GM23338 (cell line): ENCODE data around the gene CNST. TPM values are rescaled to one million over a fixed set of nuclear protein-coding genes. Genes with fewer than 3 reads are reported as not detected.

Source experiments
- EZH2phosphoT487 ChIP-seq: fragments of 200-600 bp; sonication (generic); IDR thresholded peaks from one replicate; pipeline ENCODE4 v1.8.1; 2018; ENCODE audit warnings: antibody characterized with exemption; ENCODE audit not compliant: unreplicated experiment
- JUNB ChIP-seq: IDR thresholded peaks from one replicate; pipeline ENCODE4 v1.6.1; 2016; ENCODE audit warnings: antibody characterized with exemption; ENCODE audit not compliant: unreplicated experiment
- NANOG ChIP-seq: IDR thresholded peaks from 2 replicates; pipeline ENCODE4 v1.6.1; 2016; ENCODE audit warnings: antibody characterized with exemption, borderline replicate concordance
- POLR2AphosphoS5 ChIP-seq: IDR thresholded peaks from 2 replicates; pipeline ENCODE4 v1.6.1; 2016; ENCODE audit warnings: antibody characterized with exemption, low read depth
- ZNF114 ChIP-seq: fragments of 250-450 bp; sonication (Bioruptor Pico); IDR thresholded peaks from 2 replicates; pipeline ENCODE4 v1.5.0; 2020; ENCODE audit warnings: mild to moderate bottlenecking, moderate library complexity
- ZNF331 ChIP-seq: fragments of 250-450 bp; sonication (Bioruptor Pico); IDR thresholded peaks from 2 replicates; pipeline ENCODE4 v1.5.0; 2020; ENCODE audit warnings: low read depth, mild to moderate bottlenecking, moderate library complexity
- polyA plus RNA-seq: library from polyadenylated mRNA; unstranded; fragments of >200 nt; fragmentation: Nextera tagmentation; extraction: Ambion mirVana; gene quantifications from 2 replicates; pipeline ENCODE4 v1.2.1, GENCODE V29; 2016
- total RNA-seq: library from RNA; depleted of rRNA; stranded (reverse); fragments of >200 nt; shearing (Covaris generic); gene quantifications from 2 replicates; pipeline ENCODE4 v1.2.3, GENCODE V29; 2014
- TF ChIP-seq, protein P1 (sequence below): fragments of 250-450 bp; sonication (Bioruptor Pico); IDR thresholded peaks from 2 replicates; pipeline ENCODE4 v1.5.0; 2020; ENCODE audit warnings: mild to moderate bottlenecking, moderate library complexity
- TF ChIP-seq, protein P2 (sequence below): IDR thresholded peaks from one replicate; pipeline ENCODE4 v1.6.1; 2018; ENCODE audit warnings: antibody characterized with exemption; ENCODE audit not compliant: unreplicated experiment

Gene CNST
- total and polyA plus RNA-seq, 2 experiments from 2014 or later: 8.1 to 17.6 TPM

DNA sequence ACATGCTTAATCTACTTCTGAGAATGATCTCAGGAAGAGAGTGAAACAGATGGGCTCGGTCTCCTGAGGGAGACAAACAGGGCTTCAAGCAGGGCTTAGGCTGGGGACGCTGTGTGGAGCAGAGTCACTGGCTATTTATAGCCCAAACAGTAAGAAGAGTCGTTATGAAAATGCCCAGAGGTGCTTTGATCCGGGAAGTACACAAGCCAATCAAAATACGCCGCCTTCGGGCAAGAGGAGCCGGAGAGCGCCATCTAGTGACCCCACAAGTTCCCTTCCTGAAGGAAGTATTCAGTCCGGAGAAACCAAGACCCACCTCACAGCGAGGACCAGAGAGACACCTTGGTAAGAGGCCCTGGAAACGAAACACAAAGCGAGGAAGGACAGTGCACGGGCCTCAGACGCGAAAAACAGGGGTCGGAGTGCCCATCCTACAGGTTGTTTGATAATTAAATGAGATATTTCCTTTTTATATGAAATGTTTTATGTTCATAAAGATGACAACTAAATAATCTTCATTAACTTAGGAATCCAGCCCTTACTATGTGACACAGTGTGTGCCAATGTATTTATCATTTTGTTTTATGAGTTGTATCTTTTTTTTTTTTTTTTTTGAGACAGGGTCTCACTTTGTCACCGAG is 133.0 kb downstream of the CNST start (continued):
- TF ChIP-seq, protein P1, sequence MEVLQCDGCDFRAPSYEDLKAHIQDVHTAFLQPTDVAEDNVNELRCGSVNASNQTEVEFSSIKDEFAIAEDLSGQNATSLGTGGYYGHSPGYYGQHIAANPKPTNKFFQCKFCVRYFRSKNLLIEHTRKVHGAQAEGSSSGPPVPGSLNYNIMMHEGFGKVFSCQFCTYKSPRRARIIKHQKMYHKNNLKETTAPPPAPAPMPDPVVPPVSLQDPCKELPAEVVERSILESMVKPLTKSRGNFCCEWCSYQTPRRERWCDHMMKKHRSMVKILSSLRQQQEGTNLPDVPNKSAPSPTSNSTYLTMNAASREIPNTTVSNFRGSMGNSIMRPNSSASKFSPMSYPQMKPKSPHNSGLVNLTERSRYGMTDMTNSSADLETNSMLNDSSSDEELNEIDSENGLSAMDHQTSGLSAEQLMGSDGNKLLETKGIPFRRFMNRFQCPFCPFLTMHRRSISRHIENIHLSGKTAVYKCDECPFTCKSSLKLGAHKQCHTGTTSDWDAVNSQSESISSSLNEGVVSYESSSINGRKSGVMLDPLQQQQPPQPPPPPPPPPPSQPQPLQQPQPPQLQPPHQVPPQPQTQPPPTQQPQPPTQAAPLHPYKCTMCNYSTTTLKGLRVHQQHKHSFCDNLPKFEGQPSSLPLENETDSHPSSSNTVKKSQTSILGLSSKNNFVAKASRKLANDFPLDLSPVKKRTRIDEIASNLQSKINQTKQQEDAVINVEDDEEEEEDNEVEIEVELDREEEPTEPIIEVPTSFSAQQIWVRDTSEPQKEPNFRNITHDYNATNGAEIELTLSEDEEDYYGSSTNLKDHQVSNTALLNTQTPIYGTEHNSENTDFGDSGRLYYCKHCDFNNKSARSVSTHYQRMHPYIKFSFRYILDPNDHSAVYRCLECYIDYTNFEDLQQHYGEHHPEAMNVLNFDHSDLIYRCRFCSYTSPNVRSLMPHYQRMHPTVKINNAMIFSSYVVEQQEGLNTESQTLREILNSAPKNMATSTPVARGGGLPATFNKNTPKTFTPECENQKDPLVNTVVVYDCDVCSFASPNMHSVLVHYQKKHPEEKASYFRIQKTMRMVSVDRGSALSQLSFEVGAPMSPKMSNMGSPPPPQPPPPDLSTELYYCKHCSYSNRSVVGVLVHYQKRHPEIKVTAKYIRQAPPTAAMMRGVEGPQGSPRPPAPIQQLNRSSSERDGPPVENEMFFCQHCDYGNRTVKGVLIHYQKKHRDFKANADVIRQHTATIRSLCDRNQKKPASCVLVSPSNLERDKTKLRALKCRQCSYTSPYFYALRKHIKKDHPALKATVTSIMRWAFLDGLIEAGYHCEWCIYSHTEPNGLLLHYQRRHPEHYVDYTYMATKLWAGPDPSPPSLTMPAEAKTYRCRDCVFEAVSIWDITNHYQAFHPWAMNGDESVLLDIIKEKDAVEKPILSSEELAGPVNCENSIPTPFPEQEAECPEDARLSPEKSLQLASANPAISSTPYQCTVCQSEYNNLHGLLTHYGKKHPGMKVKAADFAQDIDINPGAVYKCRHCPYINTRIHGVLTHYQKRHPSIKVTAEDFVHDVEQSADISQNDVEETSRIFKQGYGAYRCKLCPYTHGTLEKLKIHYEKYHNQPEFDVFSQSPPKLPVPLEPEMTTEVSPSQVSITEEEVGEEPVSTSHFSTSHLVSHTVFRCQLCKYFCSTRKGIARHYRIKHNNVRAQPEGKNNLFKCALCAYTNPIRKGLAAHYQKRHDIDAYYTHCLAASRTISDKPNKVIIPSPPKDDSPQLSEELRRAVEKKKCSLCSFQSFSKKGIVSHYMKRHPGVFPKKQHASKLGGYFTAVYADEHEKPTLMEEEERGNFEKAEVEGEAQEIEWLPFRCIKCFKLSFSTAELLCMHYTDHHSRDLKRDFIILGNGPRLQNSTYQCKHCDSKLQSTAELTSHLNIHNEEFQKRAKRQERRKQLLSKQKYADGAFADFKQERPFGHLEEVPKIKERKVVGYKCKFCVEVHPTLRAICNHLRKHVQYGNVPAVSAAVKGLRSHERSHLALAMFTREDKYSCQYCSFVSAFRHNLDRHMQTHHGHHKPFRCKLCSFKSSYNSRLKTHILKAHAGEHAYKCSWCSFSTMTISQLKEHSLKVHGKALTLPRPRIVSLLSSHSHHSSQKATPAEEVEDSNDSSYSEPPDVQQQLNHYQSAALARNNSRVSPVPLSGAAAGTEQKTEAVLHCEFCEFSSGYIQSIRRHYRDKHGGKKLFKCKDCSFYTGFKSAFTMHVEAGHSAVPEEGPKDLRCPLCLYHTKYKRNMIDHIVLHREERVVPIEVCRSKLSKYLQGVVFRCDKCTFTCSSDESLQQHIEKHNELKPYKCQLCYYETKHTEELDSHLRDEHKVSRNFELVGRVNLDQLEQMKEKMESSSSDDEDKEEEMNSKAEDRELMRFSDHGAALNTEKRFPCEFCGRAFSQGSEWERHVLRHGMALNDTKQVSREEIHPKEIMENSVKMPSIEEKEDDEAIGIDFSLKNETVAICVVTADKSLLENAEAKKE (CRISPR knock-in tag): no peak
- TF ChIP-seq EZH2phosphoT487: no peak
- TF ChIP-seq POLR2AphosphoS5: no peak
- no peak for TF ChIP-seq JUNB
- TF ChIP-seq NANOG: no peak
- TF ChIP-seq, protein P2, sequence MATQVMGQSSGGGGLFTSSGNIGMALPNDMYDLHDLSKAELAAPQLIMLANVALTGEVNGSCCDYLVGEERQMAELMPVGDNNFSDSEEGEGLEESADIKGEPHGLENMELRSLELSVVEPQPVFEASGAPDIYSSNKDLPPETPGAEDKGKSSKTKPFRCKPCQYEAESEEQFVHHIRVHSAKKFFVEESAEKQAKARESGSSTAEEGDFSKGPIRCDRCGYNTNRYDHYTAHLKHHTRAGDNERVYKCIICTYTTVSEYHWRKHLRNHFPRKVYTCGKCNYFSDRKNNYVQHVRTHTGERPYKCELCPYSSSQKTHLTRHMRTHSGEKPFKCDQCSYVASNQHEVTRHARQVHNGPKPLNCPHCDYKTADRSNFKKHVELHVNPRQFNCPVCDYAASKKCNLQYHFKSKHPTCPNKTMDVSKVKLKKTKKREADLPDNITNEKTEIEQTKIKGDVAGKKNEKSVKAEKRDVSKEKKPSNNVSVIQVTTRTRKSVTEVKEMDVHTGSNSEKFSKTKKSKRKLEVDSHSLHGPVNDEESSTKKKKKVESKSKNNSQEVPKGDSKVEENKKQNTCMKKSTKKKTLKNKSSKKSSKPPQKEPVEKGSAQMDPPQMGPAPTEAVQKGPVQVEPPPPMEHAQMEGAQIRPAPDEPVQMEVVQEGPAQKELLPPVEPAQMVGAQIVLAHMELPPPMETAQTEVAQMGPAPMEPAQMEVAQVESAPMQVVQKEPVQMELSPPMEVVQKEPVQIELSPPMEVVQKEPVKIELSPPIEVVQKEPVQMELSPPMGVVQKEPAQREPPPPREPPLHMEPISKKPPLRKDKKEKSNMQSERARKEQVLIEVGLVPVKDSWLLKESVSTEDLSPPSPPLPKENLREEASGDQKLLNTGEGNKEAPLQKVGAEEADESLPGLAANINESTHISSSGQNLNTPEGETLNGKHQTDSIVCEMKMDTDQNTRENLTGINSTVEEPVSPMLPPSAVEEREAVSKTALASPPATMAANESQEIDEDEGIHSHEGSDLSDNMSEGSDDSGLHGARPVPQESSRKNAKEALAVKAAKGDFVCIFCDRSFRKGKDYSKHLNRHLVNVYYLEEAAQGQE: no peak
- TF ChIP-seq ZNF114 (CRISPR knock-in tag): no peak
- TF ChIP-seq ZNF331 (CRISPR knock-in tag): no peak
